T-helper 22 cell (primary cell): ENCODE results near the gene GRIK4.

ENCODE experiments used
- DNase-seq: peaks from one replicate; pipeline ENCODE4 v3.0.0-alpha.2; 2020; ENCODE audit warnings: low read depth

Gene GRIK4

DNA sequence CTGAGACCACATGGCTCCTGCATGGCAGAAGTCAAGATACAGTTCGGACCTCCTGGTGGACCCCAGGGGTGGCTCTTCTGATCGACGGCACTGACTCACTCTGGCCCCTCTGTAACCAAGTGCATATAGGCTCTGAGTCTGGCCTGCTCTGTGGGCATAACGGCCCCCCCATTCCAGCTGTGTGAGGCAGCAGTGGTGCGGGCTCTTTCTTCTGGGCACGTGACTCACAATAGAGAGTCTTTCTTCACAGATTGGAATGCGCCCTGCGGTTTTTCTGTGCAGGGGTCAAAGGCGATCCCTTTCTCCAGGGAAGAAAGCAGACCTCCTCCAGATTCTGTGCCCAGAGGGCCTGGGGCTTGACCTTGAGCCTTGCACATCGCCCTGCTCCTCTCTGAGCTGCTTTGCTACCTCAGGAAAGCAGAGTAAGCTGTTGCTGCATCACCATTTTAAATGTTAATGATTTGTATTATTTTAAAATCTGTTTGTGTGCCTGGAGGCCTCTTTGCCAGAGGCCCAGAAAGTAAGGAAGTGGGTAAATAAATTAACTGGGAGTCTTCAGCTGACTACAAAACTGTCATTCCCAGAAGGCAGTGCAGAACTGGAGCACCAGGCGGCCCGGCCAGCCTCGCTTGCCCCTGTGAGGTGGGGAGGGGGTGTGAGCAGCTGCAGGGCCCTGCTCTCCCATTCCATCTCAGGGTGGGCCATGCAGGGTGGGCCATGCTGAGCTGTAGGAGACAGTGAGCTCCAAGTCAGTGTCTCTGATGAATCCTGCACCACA lies 199.0 kb downstream of the GRIK4 start:
- DNase-seq: no peak

DNA sequence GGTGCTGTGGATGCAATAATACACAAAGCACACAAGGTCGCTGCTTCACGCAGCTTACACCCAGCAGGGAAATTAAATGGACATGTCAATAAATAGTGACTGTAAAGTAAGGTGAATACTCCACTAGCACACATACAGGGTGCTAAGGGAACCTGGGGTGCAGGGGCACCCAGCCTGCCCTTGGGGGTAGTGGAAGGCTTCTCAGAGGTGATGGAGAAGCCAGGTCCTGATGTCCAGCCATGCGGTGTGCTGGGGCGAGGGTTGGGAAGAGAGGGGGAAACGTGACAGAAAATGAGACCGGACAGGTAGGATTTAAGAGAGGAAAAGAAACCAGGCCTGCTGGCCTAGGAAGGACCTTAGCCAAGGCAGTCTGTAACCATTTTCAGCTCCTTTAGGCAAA lies 200.5 kb downstream of the GRIK4 start:
- no peak for DNase-seq

DNA sequence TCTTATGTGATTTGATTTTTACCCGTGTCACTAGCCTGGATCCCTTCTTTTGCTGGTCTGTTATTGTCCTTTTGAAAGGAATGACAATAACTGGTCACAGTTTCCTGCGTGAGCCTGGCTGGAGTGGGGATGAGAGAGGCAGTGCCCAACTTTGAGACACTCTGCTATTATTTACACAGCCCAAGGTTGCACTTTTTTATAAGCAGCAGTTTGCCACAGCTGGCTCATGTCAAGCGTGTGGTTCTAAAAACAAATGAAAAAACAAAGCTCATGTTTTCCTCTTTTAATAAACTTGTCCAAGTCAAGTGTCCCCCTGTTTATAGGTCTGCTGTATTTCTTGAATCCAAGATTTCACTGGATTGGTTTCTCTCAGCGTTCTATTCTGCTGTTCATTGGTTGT lies 201.3 kb downstream of the GRIK4 start:
- DNase-seq: no peak

DNA sequence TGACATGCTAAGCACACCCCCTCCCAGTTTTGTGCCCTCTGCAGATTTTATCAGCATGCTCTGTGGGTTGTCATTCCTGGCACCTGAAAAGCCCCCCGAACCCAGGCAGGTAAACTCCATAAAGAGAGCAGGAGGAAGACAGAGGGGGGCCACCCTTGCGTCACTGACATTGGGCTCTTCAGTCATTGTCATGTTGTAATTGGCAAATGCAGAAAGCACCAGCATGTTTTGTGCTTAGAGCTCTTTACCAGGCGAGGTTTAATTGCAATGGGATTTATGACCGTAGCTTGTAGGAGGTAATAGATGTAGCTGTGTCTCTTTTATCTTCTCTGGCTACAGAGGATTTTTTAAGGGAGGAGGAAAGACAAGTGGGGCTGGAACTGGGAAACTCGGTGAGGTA lies 201.7 kb downstream of the GRIK4 start:
- no peak for DNase-seq

DNA sequence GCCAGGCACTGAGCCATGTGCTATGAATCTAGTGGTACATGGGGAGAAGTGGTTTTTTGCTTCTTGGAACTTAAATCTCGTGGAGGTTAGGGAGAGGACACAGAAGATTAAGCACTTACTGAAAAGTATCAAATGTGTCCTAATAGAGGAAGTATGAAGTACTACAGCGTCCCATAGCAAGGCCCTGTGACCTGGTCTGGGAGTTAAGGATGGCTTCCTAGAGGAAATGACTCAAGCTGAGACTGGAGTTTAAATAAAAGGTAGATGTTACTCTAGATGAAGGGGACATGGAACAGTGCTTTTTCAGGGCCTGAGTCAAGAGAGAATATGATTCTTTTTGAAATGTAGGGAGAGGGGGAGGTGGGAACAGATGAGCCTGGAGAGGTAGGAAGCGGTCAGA lies 202.9 kb downstream of the GRIK4 start:
- no peak for DNase-seq

DNA sequence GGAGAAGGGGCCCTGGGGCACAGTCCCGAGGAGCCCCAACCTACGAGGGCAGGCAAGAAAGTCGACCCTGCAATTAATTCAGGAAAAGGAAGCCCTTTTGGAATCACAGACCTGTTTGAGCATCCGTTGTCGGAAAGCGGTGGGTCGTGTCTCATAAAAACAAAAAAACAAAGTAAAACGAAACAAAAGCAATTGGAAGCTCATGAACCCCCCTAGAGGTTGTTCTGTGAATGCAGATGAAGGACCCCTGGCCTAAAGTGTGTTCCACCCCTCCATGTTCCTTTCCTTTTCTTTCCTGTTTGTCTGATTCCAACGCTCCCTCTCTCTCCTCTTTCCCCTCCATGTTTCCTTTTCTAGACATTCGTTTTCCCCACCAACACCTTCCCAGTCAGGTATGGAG lies 203.7 kb downstream of the GRIK4 start:
- DNase-seq: no peak

DNA sequence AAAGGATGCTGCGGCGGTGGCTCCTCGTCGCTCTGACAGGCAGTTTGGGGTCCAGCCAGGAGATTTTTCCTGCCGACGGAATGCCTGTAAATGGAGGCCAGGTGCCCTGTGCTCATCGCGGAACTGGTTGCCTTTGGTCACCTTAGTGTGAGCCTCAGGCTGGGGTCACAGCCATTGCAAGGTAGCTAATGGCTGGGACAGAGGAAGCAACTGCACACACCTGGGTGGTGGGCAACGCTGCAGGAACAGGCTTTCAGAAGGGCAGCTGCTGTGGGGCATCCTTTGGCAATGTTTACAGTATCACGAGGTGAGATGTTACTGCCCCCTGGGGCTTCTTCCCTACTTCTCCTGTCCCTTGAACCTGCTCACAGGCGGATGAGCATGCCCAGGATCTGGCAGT lies 205.5 kb downstream of the GRIK4 start:
- DNase-seq: no peak

DNA sequence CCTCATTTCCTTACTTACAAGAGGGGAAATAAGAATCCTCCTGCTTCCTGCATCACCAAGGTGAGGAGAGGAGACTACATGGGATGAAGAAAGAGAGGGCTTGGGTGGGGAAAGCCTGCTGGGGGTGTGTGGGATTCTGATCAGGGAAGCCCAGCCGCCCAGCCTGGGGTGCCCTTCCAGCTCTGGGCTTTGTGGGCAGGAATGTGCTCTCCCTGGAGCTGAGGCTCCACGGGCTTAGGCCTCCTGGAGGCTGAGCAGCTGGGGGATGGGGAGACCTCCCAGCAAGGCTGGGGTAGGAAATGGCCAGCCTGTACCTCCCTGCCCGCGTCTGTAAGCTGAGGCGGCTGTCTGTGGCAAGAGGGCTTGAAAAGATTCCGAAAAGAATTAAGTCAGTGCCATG lies 206.1 kb downstream of the GRIK4 start:
- DNase-seq: no peak

DNA sequence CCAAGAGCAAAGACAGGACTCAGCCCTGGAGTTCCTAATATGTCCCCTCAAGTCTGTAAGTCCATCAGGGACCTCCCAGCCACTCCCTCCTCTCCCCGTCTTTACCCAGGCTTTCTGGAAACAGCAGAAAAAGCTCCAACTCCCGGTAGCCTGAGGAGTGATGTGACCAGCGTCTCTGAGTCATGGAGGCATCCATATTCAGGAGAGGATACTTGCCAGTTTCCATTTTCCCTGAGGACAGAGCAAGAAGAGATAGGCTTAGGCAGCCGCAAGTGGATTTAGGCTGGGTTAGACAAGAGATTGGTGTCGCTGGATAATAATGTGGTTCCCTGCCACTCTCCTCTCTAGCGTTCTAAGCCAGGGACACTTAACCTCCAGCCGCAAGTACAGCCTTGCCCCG lies 206.6 kb downstream of the GRIK4 start:
- DNase-seq: no peak

DNA sequence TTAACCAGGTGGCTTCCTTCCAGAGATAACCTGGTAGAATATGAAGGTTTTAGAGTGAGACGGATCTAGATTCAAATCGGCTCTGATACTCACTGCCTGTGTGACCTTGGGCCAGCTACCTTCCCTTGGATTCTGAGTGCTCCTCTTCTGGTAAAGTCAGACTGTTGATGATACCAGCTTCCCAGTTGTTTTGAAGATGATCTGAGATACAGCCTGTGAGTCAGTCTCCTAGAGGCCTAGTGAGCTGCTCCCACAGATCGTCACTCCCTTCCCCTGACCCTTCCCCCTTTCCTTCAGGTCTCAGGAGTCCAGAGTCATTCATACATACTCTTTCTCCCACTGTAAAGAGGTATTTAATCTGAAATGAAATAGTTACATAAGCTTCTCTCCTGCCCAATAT lies 207.8 kb downstream of the GRIK4 start:
- no peak for DNase-seq

DNA sequence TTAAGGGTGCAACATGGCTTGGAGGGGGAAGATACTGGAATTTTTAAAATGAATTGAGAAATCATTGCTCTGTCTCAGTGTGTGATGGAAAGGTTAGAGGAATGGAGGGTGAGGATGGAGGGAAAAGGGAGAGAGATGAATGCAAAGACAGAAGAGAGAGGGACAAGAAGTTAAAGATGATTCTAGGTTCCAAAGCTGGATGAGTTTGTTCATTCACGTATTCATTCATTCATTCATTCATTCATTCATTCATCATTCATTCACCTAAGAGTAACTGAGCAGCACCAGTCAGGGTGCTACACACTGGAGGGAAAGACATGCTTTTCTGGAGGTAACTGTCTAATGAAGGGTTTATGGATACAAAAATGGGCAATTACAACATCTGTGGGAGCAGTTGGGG lies 209.2 kb downstream of the GRIK4 start:
- no peak for DNase-seq

DNA sequence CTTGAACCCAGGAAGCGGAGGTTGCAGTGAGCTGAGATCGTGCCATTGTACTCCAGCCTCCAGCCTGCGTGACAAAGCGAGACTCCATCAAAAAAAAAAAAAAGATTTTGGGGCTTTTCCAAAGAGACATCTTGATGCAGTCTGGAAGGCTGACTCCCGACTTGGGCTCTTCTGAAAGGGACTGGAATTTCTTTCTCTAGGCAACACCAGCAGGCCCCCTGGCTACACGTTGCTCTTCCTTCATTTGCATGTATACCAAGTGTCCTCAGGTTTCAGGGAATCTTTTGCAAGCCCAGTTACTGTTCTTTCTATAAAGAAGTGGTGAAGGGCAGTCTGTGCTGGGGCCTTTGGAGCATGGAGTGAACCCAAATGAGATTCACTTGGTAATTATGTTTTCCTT lies 211.0 kb downstream of the GRIK4 start:
- no peak for DNase-seq

DNA sequence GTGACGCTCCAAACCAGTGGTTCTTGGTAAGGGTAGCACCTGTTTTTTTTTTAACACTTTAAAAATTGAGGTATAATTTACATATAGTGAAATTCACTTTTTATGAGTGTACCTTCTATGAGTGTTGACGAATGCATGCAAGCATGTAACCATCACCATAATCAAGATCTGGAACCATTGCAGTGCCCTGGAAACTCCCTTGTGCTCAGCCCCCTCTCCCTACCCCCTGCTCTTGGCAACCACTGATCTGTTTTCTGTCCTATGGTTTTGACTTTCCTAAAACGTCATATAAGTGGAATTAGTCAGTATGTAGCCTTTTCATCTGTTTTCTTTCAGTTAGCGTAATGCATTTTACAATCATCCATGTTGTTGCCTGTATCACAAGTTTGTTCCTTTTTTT lies 212.2 kb downstream of the GRIK4 start:
- DNase-seq: no peak

DNA sequence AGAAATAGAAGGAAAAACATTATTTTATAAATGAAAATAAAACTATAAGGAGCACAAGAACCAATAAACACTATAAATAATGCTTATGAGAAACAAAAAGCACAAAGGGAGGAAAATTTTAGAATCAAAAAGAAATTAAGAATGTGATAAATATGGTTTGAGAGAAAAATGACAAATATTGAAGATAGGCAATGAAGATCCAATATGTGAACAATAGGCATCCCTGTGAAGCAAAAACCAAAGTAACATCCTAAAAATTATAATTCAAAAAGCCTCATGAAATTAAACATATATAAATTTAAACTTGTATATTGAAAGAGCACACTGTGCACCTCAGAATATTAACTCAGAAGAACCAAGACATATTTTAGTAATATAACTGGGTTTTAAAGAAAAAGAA lies 216.2 kb downstream of the GRIK4 start:
- no peak for DNase-seq

DNA sequence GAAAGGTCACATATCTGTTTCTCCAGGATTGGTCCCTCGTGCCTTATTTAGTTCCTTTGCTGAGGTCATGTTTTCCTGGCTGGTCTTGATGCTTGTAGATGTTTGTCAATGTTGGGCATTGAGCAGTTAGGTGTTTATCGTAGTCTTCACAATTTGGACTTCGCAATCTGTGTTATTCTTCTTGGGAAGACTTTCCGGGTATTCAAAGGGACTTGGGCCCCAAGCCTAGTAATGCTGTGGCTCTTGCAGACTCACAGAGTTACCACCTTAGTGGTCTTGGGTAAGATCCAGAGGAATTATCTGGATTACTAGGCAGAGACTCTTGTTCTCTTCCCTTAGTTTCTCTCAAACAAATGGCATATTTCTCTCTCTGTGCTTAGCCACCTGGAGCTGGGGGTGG lies 223.5 kb downstream of the GRIK4 start:
- no peak for DNase-seq

DNA sequence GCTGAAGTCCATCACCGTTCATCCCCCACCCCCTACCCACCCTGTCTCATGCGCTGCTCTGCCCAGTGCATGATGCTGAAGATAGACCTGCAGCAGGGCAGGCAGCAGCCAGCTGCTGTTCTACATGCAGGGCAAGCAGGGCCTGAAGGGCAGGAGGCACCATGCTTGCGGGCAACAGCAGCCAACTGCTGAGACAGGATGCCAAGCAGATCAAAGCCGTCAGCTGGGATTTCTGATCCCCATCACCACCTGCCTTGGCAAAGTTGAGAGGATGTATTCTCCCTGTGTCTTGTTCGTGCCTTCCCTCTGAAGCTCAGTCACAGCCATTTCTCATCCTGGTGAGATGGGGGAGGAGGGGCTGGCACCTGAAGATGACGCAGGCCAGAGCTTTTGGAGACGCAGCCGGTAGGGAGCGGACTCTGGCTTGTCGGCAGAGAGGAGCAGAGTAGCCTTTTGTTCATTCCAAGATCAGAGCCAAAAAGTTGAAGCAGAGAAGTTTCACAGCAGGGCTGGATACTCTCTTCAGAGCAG lies 227.0 kb downstream of the GRIK4 start:
- DNase-seq: no peak

DNA sequence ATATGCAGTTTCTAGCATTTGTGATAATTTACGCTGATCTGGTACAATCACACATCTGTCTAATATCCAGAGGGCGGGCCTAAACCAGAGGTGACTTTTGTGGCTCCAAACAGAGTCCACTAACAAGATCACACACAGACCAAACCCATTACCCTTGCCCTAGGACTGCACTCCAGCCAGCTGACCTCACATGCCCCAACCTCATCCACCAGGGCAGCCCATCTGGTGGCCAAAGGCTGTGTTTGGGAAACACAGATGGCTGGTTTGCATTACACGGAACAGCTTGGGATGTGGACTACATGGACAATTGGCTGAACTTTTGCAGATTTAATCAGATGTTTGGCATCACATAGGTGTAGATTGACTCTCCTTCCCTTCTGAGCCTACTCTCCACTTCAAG lies 228.2 kb downstream of the GRIK4 start:
- DNase-seq: no peak

DNA sequence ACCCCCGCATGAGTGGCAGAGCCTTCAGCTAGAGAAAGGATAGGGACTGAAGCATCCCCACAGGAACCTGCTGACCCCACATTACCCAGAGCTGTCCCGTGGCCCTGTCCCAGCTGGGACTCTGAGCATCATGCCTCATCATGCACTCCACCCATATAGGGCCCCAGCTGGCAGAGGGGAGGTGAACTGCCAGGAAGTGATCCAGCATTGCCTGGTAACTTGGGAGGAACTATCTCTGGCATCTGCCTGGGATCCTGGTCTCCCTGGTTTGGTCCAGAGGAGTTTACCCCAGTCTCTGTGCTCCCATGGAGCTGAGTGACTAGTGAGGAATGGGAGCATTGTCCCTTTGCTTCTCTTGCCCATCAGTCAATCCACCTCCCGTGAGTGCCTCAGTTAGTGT lies 228.8 kb downstream of the GRIK4 start:
- no peak for DNase-seq

DNA sequence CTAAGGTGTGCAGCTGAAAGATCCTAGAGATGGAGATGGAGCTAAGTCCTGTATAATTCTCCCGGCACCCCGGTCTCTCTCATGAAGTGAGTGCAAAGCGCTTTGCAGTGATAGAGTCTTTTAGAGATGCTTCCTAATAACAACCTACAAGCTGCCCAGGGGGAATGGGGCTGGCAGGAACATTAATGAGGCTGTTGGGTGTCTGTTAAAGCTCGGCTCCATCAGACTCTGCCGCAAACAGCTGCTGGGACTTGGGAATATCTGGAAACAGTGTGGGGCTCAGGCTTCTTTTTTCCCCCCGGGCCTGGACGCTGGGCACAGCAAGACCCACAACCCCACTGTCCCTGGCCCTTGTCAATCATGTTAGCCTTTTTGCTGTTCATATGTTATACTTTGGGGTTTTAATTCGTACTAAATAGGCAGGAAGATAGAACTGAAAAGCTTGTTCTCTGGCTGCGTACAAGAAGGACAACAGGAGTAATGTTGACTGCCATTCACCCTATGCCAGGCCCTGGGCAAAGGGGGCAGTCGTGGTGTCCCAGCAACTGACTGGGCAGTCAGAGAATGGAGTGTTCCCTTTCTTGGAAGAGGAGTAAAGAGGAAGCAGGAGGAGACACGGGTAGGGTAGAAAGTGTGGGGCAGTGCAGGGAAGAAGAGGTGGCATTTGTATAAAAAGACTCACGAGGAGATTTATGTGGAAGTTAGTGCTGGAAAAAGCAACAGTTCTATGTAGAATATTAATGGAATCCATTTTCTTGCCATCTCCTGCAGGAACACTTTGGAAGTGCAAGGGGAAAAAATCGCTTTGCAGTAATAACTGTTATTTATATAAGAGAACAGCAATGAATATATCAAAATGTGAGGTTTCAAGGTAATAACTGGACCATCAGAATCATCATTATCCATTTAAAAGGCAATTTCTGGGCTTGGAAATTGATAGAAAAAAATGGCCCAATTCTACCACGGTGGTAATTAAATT lies 232.8 kb downstream of the GRIK4 start:
- no peak for DNase-seq

DNA sequence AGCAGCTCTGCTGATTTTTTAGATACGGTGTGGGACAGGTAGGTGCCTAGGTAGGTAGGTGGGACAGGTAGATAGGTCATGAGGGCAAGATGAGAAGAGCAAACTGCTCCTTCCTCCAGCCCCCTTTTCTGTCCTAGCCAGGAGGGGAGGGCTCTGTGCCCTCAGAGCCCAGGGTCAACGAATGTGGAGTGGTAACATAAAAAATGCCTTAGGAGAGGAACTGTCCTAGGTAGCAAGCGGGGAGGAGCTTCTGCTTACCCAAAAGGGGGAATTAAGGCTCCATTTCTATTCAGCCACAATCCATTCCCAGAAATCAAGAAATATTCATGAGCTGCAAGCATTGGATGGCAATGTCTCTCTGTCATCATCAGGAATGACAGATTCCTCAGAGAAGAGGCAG lies 234.8 kb downstream of the GRIK4 start:
- DNase-seq: no peak

DNA sequence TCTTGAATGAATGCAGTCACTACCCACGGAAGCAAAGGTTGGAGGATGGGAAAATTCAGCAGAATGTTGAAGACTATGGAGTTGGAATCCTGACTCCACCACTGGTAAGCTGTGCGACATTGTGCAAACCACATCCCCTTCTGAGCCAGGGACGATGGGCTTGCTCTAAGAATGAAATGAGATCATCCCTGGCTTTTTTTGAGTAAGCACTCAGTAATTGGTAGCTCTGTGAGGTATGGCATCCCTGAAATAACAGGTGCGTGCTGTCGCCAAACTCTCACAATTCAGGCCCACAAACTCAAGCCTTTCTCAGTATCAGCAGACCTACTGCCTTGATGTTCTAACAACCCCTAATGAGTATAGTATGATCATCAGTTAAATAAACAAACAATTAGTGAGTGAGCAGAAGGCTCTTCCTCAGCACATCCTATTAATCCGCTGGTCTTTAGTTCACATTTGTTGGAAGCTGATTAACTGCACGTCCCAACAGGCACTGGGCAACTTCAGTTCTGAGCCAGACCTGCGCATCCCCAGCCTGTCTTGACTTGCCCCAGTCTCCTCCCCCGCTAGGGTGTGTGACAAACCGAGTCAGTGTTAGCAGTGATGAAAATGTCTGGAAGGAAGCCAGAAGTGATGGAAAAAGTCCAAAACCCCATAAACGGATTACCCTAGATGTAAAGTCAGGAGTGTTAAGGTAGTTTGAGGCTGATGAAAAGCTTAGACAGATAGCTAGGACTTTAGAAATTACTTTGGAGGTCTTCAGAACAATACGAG lies 235.5 kb downstream of the GRIK4 start:
- DNase-seq: no peak
